Neural cell (in vitro differentiated cells): ENCODE results near the gene AMN1. TPM values are rescaled to one million over a fixed set of nuclear protein-coding genes. Genes with fewer than 3 reads are reported as not detected.

Experiments used
- H2AFZ ChIP-seq: fragments of 200-600, 300-800 bp; sonication (generic), shearing (Covaris generic); 2 replicates; pipeline ENCODE4 v1.6.0; 2014; ENCODE audit warnings: low read depth, mild to moderate bottlenecking, antibody characterized with exemption, low read length, moderate library complexity
- H3F3A ChIP-seq: fragments of 200-600 bp; shearing (Covaris generic); 2 replicates; pipeline ENCODE4 v1.6.1; 2016; ENCODE audit warnings: mild to moderate bottlenecking, moderate library complexity, mixed read lengths, antibody characterized with exemption, low read length; ENCODE audit not compliant: insufficient read depth, poor library complexity, severe bottlenecking
- H3K27ac ChIP-seq: fragments of 200-600, 300-800 bp; sonication (generic), shearing (Covaris generic); 2 replicates; pipeline ENCODE4 v1.5.1; 2014; ENCODE audit warnings: mild to moderate bottlenecking, low read length, moderate library complexity
- H3K27me3 ChIP-seq: fragments of 300-800, 200-600 bp; sonication (generic), shearing (Covaris generic); 2 replicates; pipeline ENCODE4 v1.6.0; 2014; ENCODE audit warnings: mild to moderate bottlenecking, low read depth, low read length, moderate library complexity; ENCODE audit not compliant: insufficient read depth
- H3K36me3 ChIP-seq: fragments of 300-800, 200-600 bp; sonication (generic), shearing (Covaris generic); 2 replicates; pipeline ENCODE4 v1.5.1; 2014; ENCODE audit warnings: mild to moderate bottlenecking, antibody characterized with exemption, low read length, moderate library complexity; ENCODE audit not compliant: insufficient read depth
- H3K4me2 ChIP-seq: fragments of 300-800, 200-600 bp; sonication (generic), shearing (Covaris generic); 2 replicates; pipeline ENCODE4 v1.6.0; 2014; ENCODE audit warnings: mild to moderate bottlenecking, low read length
- H3K4me3 ChIP-seq: fragments of 300-800, 200-600 bp; sonication (generic), shearing (Covaris generic); 2 replicates; pipeline ENCODE4 v1.5.1; 2014; ENCODE audit warnings: mild to moderate bottlenecking, low read length, moderate library complexity
- H3K79me2 ChIP-seq: fragments of 200-600 bp; shearing (Covaris generic); replicated peaks from 2 replicates; pipeline ENCODE4 v1.6.0; 2014; ENCODE audit warnings: mild to moderate bottlenecking, low read length, moderate library complexity; ENCODE audit not compliant: insufficient read depth
- H3K9ac ChIP-seq: fragments of 300-800, 200-600 bp; sonication (generic), shearing (Covaris generic); 2 replicates; pipeline ENCODE4 v1.6.1; 2016; ENCODE audit warnings: mild to moderate bottlenecking, low read length, mixed read lengths
- H3K9me2 ChIP-seq: fragments of 200-600 bp; shearing (Covaris generic); 2 replicates; pipeline ENCODE4 v1.6.1; 2016; ENCODE audit warnings: mild to moderate bottlenecking, low read length, mixed read lengths; ENCODE audit not compliant: insufficient read depth
- H3K9me3 ChIP-seq: fragments of 200-600, 300-800 bp; sonication (generic), shearing (Covaris generic); 2 replicates; pipeline ENCODE4 v1.6.1; 2016; ENCODE audit warnings: mild to moderate bottlenecking, mixed run types, low read length, moderate library complexity, mixed read lengths
- H4K20me1 ChIP-seq: fragments of 200-600 bp; shearing (Covaris generic); 2 replicates; pipeline ENCODE4 v1.6.1; 2016; ENCODE audit warnings: mild to moderate bottlenecking, mixed run types; ENCODE audit not compliant: insufficient read depth
- CTCF ChIP-seq: fragments of 450-650 bp; IDR thresholded peaks from 2 replicates; pipeline ENCODE4 v1.5.1; 2014; ENCODE audit warnings: antibody characterized with exemption, mild to moderate bottlenecking, moderate library complexity; ENCODE audit not compliant: poor library complexity, severe bottlenecking
- EP300 ChIP-seq: fragments of 450-650 bp; conservative IDR thresholded peaks from 2 replicates; pipeline ENCODE4 v1.6.1; 2014; ENCODE audit warnings: antibody characterized with exemption, mild to moderate bottlenecking, moderate library complexity; ENCODE audit not compliant: poor library complexity, severe bottlenecking
- EZH2 ChIP-seq: fragments of 200-600, 300-800 bp; shearing (Covaris generic), sonication (generic); IDR thresholded peaks from 2 replicates; pipeline ENCODE4 v1.6.1; 2014; ENCODE audit warnings: antibody characterized with exemption, low read length, borderline replicate concordance, mild to moderate bottlenecking; ENCODE audit not compliant: insufficient read depth, poor library complexity, severe bottlenecking
- MXI1 ChIP-seq: fragments of 450-650 bp; conservative IDR thresholded peaks from 2 replicates; pipeline ENCODE4 v1.6.1; 2014; ENCODE audit warnings: antibody characterized with exemption, mild to moderate bottlenecking; ENCODE audit not compliant: poor library complexity, severe bottlenecking
- POLR2AphosphoS5 ChIP-seq: IDR thresholded peaks from 2 replicates; pipeline ENCODE4 v1.6.1; 2012
- RAD21 ChIP-seq: fragments of 450-650 bp; conservative IDR thresholded peaks from 2 replicates; pipeline ENCODE4 v1.6.1; 2014; ENCODE audit warnings: antibody characterized with exemption, mild to moderate bottlenecking, moderate library complexity
- REST ChIP-seq: IDR thresholded peaks from 2 replicates; pipeline ENCODE4 v1.6.1; 2012; ENCODE audit warnings: borderline replicate concordance
- SMC3 ChIP-seq: fragments of 450-650 bp; conservative IDR thresholded peaks from 2 replicates; pipeline ENCODE4 v1.6.1; 2014; ENCODE audit warnings: antibody characterized with exemption, mild to moderate bottlenecking, moderate library complexity; ENCODE audit not compliant: poor library complexity
- TAF1 ChIP-seq: IDR thresholded peaks from 2 replicates; pipeline ENCODE4 v1.6.1; 2012; ENCODE audit warnings: low read depth
- polyA plus RNA-seq: library from polyadenylated mRNA; depleted of rRNA; stranded (reverse); fragments of >200 nt; gene quantifications from 2 replicates; pipeline ENCODE4 v1.2.3, GENCODE V29; 2014

Gene AMN1
- polyA plus RNA-seq, 1 donor from 2014 or later, result 125 TPM

GRCh38 chr12:31737345-31737744, 8.5 kb upstream of the AMN1 start:
- Histone ChIP-seq H3K4me2 (no peak overlapping the region), H3K9me2 (no peaks in the 10 kb centered on the region), H3K9me3 (no peaks in the 10 kb centered on the region), H2AFZ (no peak overlapping the region), H3K9ac (no peak overlapping the region), H3F3A (no peaks in the 10 kb centered on the region), H3K27ac (no peak overlapping the region), H3K79me2 (no peaks in the 10 kb centered on the region), H4K20me1 (no peaks in the 10 kb centered on the region), H3K4me3 (no peak overlapping the region), H3K27me3 (no peaks in the 10 kb centered on the region), H3K36me3 (no peaks in the 10 kb centered on the region)
- TF ChIP-seq RAD21 (no peak), POLR2AphosphoS5 (no peak), EZH2 (no peak), CTCF (no peak), REST (no peak)

GRCh38 chr12:31736472-31736871, 7.7 kb upstream of the AMN1 start:
- H3K9ac ChIP-seq, result no peak overlapping the region

More at GRCh38 chr12:31736472-31736871, 7.7 kb upstream of the AMN1 start:
- TF ChIP-seq POLR2AphosphoS5 (no peak), EP300 (no peak), TAF1 (no peak), REST (no peak), EZH2 (no peak), RAD21 (no peak), MXI1 (no peak), SMC3 (no peak), CTCF (no peak)
- Histone ChIP-seq H3K27ac (no peak overlapping the region), H3K27me3 (no peaks in the 10 kb centered on the region), H3F3A (no peaks in the 10 kb centered on the region), H3K9me2 (no peaks in the 10 kb centered on the region), H2AFZ (no peak overlapping the region), H3K4me3 (no peak overlapping the region), H3K36me3 (no peaks in the 10 kb centered on the region), H3K79me2 (no peaks in the 10 kb centered on the region), H3K4me2 (no peak overlapping the region), H4K20me1 (no peaks in the 10 kb centered on the region), H3K9me3 (no peaks in the 10 kb centered on the region)
